WTC11 (cell line): ENCODE data around the gene GUCA2B. TPM values are rescaled to one million over a fixed set of nuclear protein-coding genes. Genes with fewer than 3 reads are reported as not detected.
A peak's percentile ranks its signal among the peaks of the same experiment; 100 is the strongest.

Source experiments
- ATAC-seq: fragments of 200-7000 bp; cut with Tn5 transposase; 2 replicates; pipeline ENCODE4 v1.10.0; 2021; ENCODE audit warnings: mild to moderate bottlenecking, moderate library complexity
- CTCF ChIA-PET: fragments of 300-600 bp; sonication (Branson Sonifier 250); formaldehyde crosslinking; loops from one replicate; lab custom pipeline; 2021; ENCODE audit warnings: antibody characterized with exemption; lab: Charles Lee
- POLR2A ChIA-PET: fragments of 350-600 bp; sonication (Branson Sonifier 250); formaldehyde crosslinking; loops from one replicate; lab custom pipeline; 2021; ENCODE audit warnings: antibody characterized with exemption; lab: Charles Lee
- DNase-seq: peaks from one replicate; pipeline ENCODE4 v3.0.0; 2021; ENCODE audit warnings: low spot score
- H3K27ac Mint-ChIP-seq: 2 replicates; pipeline ENCODE4 v1.8.0; 2021; ENCODE audit warnings: mixed read lengths
- H3K27me3 Mint-ChIP-seq: 2 replicates; pipeline ENCODE4 v1.8.0; 2021; ENCODE audit warnings: low read depth, mild to moderate bottlenecking, moderate library complexity, mixed read lengths
- H3K36me3 Mint-ChIP-seq: 2 replicates; pipeline ENCODE4 v1.8.0; 2021; ENCODE audit warnings: mixed read lengths
- H3K4me1 Mint-ChIP-seq: 2 replicates; pipeline ENCODE4 v1.8.0; 2022; ENCODE audit warnings: mixed read lengths
- H3K4me3 Mint-ChIP-seq: 2 replicates; pipeline ENCODE4 v1.8.0; 2021; ENCODE audit warnings: mild to moderate bottlenecking, moderate library complexity, mixed read lengths
- H3K9me3 Mint-ChIP-seq: 2 replicates; pipeline ENCODE4 v1.8.0; 2021; ENCODE audit warnings: mixed read lengths
- CREB1 ChIP-seq: sonication (generic); formaldehyde crosslinking; IDR thresholded peaks from 2 replicates; pipeline ENCODE4 v1.8.0; 2023; ENCODE audit warnings: mild to moderate bottlenecking, missing genetic modification reagents
- EMX1 ChIP-seq: fragments of 250-450 bp; sonication (Bioruptor Pico); IDR thresholded peaks from 2 replicates; pipeline ENCODE4 v1.8.0; 2021; ENCODE audit warnings: mild to moderate bottlenecking
- GABPB1 ChIP-seq: sonication (generic); formaldehyde crosslinking; IDR thresholded peaks from 2 replicates; pipeline ENCODE4 v1.8.1; 2023; ENCODE audit warnings: mild to moderate bottlenecking, missing genetic modification reagents
- HMGA2 ChIP-seq: fragments of 250-450 bp; sonication (Bioruptor Pico); IDR thresholded peaks from 2 replicates; pipeline ENCODE4 v1.4.0; 2021; ENCODE audit warnings: mild to moderate bottlenecking, moderate library complexity
- IRF2 ChIP-seq: sonication (generic); formaldehyde crosslinking; IDR thresholded peaks from 2 replicates; pipeline ENCODE4 v1.8.0; 2022; ENCODE audit warnings: low read depth, missing genetic modification reagents, borderline replicate concordance
- KAT7 ChIP-seq: sonication (generic); formaldehyde crosslinking; IDR thresholded peaks from 2 replicates; pipeline ENCODE4 v1.8.1; 2023; ENCODE audit warnings: missing genetic modification reagents, mild to moderate bottlenecking, borderline replicate concordance
- MYBL2 ChIP-seq: sonication (generic); formaldehyde crosslinking; IDR thresholded peaks from 2 replicates; pipeline ENCODE4 v1.8.1; 2023; ENCODE audit warnings: mild to moderate bottlenecking, moderate library complexity, missing genetic modification reagents
- NR1H2 ChIP-seq: sonication (generic); formaldehyde crosslinking; IDR thresholded peaks from 2 replicates; pipeline ENCODE4 v1.9.0; 2021; ENCODE audit warnings: mild to moderate bottlenecking, moderate library complexity, missing genetic modification reagents
- NR2C2 ChIP-seq: sonication (generic); formaldehyde crosslinking; IDR thresholded peaks from 2 replicates; pipeline ENCODE4 v1.8.0; 2022; ENCODE audit warnings: mild to moderate bottlenecking, missing genetic modification reagents
- SMAD3 ChIP-seq: sonication (generic); formaldehyde crosslinking; IDR thresholded peaks from 2 replicates; pipeline ENCODE4 v1.8.0; 2022; ENCODE audit warnings: missing genetic modification reagents, mild to moderate bottlenecking, borderline replicate concordance
- SP1 ChIP-seq: sonication (generic); formaldehyde crosslinking; conservative IDR thresholded peaks from 2 replicates; pipeline ENCODE4 v1.8.1; 2022; ENCODE audit warnings: missing genetic modification reagents
- STAT6 ChIP-seq: sonication (generic); formaldehyde crosslinking; conservative IDR thresholded peaks from 2 replicates; pipeline ENCODE4 v1.8.1; 2023; ENCODE audit warnings: mild to moderate bottlenecking, low read depth, missing genetic modification reagents, moderate library complexity
- ZNF416 ChIP-seq: fragments of 250-450 bp; sonication (Bioruptor Pico); IDR thresholded peaks from 2 replicates; pipeline ENCODE4 v1.9.0; 2021; ENCODE audit warnings: mild to moderate bottlenecking, inconsistent platforms
- ZNF423 ChIP-seq: fragments of 250-450 bp; sonication (Bioruptor Pico); IDR thresholded peaks from 2 replicates; pipeline ENCODE4 v2.1.2; 2022; ENCODE audit warnings: mild to moderate bottlenecking, moderate library complexity
- total RNA-seq: library from RNA; stranded (reverse); gene quantifications from 3 replicates; pipeline ENCODE4 v1.2.3, GENCODE V29; 2021
- TF ChIP-seq, protein P1 (sequence below): sonication (generic); formaldehyde crosslinking; IDR thresholded peaks from 2 replicates; pipeline ENCODE4 v1.8.0; 2022; ENCODE audit warnings: mild to moderate bottlenecking, missing genetic modification reagents
- TF ChIP-seq, protein P2 (sequence below): fragments of 250-450 bp; sonication (Bioruptor Pico); IDR thresholded peaks from 2 replicates; pipeline ENCODE4 v2.1.2; 2022; ENCODE audit warnings: mild to moderate bottlenecking, moderate library complexity
- TF ChIP-seq, protein P3 (sequence below): sonication (generic); formaldehyde crosslinking; IDR thresholded peaks from 2 replicates; pipeline ENCODE4 v1.8.0; 2023; ENCODE audit warnings: missing genetic modification reagents

GUCA2B gene
- total RNA-seq, 1 experiment from 2014 or later = not detected

DNA sequence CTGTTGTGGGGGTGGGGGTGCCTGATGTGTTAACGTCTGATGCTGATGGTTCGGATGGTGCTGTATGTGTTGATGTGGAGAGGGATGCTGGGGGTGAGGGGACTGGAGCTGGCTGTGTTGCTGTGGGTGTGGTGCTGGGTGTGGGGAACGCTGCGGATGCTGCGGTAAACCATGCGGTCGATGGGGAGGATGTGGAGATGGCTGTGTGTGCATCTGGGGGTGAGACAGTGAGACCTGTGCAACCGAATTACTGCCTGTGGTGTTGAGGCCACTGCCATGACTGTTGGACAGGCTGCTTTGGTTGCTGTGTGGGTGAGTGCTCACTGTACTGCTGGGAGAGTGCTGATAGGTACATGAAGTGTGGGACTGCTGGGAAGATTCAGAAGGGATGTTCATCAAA, 38.1 kb downstream of the GUCA2B start (continued):
- no peak for TF ChIP-seq STAT6 (CRISPR knock-in tag)

DNA sequence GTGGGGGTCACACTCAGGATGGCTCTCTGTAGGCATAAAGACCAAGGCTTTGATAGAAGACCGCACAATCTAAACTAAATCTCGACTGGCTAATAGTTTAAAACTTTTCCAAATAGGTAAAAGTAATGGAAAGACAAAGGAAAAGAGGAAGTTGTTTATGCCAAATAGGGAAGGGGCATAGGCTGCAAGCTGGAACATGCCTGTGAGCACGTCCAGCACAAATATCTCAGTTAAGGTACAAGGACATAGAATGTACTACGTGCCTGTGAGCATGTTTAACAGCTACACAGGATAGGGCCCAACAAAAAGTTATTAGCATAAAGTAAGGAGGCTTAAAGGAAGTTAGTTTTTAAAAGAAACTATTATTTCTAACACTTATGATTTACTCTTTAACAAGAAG, 38.9 kb downstream of the GUCA2B start:
- POLR2A ChIA-PET = no interaction called here
- no peak overlapping the region for H3K4me3 Mint-ChIP-seq
- no peak for TF ChIP-seq NR2C2 (CRISPR knock-in tag)
- TF ChIP-seq MYBL2 (CRISPR knock-in tag) = no peak
- no peak for TF ChIP-seq HMGA2 (CRISPR knock-in tag)
- no peak for TF ChIP-seq NR1H2 (CRISPR knock-in tag)
- TF ChIP-seq, protein P1, sequence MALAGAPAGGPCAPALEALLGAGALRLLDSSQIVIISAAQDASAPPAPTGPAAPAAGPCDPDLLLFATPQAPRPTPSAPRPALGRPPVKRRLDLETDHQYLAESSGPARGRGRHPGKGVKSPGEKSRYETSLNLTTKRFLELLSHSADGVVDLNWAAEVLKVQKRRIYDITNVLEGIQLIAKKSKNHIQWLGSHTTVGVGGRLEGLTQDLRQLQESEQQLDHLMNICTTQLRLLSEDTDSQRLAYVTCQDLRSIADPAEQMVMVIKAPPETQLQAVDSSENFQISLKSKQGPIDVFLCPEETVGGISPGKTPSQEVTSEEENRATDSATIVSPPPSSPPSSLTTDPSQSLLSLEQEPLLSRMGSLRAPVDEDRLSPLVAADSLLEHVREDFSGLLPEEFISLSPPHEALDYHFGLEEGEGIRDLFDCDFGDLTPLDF (CRISPR knock-in tag) = no peak
- no peak for TF ChIP-seq IRF2 (CRISPR knock-in tag)
- no peak for TF ChIP-seq CREB1 (CRISPR knock-in tag)
- no peak for TF ChIP-seq KAT7
- TF ChIP-seq ZNF416 (CRISPR knock-in tag) = no peak
- TF ChIP-seq ZNF423 (CRISPR knock-in tag) = no peak
- TF ChIP-seq, protein P2, sequence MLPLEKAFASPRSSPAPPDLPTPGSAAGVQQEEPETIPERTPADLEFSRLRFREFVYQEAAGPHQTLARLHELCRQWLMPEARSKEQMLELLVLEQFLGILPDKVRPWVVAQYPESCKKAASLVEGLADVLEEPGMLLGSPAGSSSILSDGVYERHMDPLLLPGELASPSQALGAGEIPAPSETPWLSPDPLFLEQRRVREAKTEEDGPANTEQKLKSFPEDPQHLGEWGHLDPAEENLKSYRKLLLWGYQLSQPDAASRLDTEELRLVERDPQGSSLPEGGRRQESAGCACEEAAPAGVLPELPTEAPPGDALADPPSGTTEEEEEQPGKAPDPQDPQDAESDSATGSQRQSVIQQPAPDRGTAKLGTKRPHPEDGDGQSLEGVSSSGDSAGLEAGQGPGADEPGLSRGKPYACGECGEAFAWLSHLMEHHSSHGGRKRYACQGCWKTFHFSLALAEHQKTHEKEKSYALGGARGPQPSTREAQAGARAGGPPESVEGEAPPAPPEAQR (CRISPR knock-in tag) = no peak
- ATAC-seq = no peak
- no peaks in the 10 kb centered on the region for H3K9me3 Mint-ChIP-seq
- DNase-seq = no peak
- H3K27ac Mint-ChIP-seq = 0 out of 2 replicates have a peak overlapping the region, but pooled peaks have one; percentile 6
- no peaks in the 10 kb centered on the region for H3K27me3 Mint-ChIP-seq
- CTCF ChIA-PET = interaction anchor here (2.5 kb wide), 1 partner anchor 18 kb away, joined by 9 read pairs; no protein-coding TSS in a partner anchor
- no peaks in the 10 kb centered on the region for H3K4me1 Mint-ChIP-seq
- peaks cover 15% of the 10 kb centered on the region for H3K36me3 Mint-ChIP-seq

- no peak for TF ChIP-seq GABPB1
- no peak for TF ChIP-seq SMAD3 (CRISPR knock-in tag)
- TF ChIP-seq SP1 (CRISPR knock-in tag) = no peak
- TF ChIP-seq, protein P2 (CRISPR knock-in tag) = no peak
- TF ChIP-seq EMX1 (CRISPR knock-in tag) = no peak
- TF ChIP-seq, protein P3, sequence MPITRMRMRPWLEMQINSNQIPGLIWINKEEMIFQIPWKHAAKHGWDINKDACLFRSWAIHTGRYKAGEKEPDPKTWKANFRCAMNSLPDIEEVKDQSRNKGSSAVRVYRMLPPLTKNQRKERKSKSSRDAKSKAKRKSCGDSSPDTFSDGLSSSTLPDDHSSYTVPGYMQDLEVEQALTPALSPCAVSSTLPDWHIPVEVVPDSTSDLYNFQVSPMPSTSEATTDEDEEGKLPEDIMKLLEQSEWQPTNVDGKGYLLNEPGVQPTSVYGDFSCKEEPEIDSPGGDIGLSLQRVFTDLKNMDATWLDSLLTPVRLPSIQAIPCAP (CRISPR knock-in tag) = no peak
- H3K9me3 Mint-ChIP-seq = no peaks in the 10 kb centered on the region
- ChIA-PET POLR2A (no interaction called here), CTCF (interaction anchor here (1.8 kb wide), 1 partner anchor 22 kb away, joined by 8 read pairs; no protein-coding TSS in a partner anchor)
- H3K27ac Mint-ChIP-seq = no peak overlapping the region
- H3K4me1 Mint-ChIP-seq = no peaks in the 10 kb centered on the region
- H3K27me3 Mint-ChIP-seq = no peaks in the 10 kb centered on the region
- no peak for ATAC-seq
- DNase-seq = no peak
- H3K36me3 Mint-ChIP-seq = peaks cover 19% of the 10 kb centered on the region
- H3K4me3 Mint-ChIP-seq = no peak overlapping the region
Measured at GRCh38 chr1:42195841-42196240, 42.6 kb downstream of the GUCA2B start.
